Sigmoid colon (tissue), 3 donors: ENCODE data around the gene CHRNA9.

Experiments used
- POLR2A ChIP-seq, 2 donors: fragments of 450-650 bp; IDR thresholded peaks; one replicate each; pipeline ENCODE4 v1.6.1; 2016; ENCODE audit warnings: antibody characterized with exemption in 2 of 2, mild to moderate bottlenecking in 2 of 2, moderate library complexity in 2 of 2
- TF ChIP-seq, protein P1 (sequence below), 4 experiments: fragments of 450-650 bp in 3 of 4; fragments of 200-600 bp in 1 of 4; IDR thresholded peaks; one replicate each; pipeline ENCODE4 v1.5.1; 2016 to 2019; ENCODE audit warnings: antibody characterized with exemption in 4 of 4, mild to moderate bottlenecking in 3 of 4, moderate library complexity in 2 of 4

DNA sequence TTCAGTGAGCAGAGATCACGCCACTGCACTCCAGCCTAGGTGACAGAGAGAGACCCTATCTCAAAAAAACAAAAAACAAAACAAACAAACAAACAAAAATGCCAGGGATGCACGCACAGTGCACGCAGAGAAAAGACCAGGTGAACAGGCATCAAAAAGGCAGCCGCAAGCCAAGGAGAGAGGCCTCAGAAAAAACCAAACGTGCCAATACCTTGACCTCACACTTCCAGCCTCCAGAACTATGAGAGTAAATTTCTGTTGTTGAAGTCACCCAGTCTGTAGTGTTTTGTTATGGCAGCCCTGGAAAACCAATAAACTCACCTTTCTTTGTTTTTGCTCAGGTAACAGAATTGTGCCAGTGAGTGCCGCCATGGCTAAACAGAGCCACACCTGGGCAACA, 66.0 kb downstream of the CHRNA9 start:
- TF ChIP-seq, protein P1, sequence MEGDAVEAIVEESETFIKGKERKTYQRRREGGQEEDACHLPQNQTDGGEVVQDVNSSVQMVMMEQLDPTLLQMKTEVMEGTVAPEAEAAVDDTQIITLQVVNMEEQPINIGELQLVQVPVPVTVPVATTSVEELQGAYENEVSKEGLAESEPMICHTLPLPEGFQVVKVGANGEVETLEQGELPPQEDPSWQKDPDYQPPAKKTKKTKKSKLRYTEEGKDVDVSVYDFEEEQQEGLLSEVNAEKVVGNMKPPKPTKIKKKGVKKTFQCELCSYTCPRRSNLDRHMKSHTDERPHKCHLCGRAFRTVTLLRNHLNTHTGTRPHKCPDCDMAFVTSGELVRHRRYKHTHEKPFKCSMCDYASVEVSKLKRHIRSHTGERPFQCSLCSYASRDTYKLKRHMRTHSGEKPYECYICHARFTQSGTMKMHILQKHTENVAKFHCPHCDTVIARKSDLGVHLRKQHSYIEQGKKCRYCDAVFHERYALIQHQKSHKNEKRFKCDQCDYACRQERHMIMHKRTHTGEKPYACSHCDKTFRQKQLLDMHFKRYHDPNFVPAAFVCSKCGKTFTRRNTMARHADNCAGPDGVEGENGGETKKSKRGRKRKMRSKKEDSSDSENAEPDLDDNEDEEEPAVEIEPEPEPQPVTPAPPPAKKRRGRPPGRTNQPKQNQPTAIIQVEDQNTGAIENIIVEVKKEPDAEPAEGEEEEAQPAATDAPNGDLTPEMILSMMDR (IDR thresholded peaks at IDR 0.05), result no peak
- TF ChIP-seq POLR2A (IDR thresholded peaks at IDR 0.05), result no peak
